ENCODE measurements around the gene GLT8D1. TPM values are rescaled to one million over a fixed set of nuclear protein-coding genes. Genes with fewer than 3 reads are reported as not detected.
A peak's percentile ranks its signal among the peaks of the same experiment; 100 is the strongest.

Gene GLT8D1
- total and polyA plus RNA-seq, 2 of the 13 experiments (the other 11 are each of a cell fraction or from before 2014, with no cell fraction given) = 110 to 121 TPM

DNA sequence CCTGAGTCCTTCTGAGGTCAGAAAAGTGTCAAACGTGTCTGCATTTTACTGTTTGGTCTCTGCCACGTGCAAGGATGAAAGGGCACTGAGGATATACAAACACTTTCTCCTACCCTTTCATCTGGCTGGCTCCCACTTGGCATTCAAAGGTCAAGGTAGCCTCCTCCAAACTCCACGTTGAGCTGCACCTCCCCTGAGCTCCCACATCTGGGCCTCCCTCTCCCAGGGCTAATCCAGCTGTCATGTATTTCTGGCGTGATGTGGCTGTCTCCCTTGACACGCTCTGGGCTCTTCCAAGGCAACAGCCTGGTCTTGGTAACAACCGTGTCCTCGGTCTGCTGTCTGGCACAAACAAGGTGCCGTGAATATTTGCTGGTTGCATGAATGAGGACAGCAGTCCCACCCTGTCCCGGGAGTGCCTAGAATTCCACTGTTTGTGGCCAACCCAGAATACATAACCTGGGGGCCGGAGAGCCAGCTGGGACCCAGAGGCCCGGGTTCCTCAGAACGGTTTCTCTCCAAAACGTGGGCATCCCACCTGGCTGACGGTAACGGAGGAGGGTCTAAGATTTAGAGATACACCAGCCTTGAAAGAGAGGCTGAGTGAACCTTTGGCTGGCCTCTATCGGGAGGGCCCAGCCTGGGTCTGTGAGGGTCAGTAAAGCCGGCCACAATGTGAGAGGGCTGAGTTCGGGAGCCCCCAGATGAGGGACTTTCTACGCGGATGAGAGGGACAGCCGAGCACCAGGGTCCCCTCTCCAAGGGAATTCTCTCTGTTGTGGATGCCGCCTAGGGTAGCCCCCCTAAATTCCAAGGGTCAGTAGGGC lies 767 bp downstream of the GLT8D1 start (continued):
- TF ChIP-seq, protein P1, sequence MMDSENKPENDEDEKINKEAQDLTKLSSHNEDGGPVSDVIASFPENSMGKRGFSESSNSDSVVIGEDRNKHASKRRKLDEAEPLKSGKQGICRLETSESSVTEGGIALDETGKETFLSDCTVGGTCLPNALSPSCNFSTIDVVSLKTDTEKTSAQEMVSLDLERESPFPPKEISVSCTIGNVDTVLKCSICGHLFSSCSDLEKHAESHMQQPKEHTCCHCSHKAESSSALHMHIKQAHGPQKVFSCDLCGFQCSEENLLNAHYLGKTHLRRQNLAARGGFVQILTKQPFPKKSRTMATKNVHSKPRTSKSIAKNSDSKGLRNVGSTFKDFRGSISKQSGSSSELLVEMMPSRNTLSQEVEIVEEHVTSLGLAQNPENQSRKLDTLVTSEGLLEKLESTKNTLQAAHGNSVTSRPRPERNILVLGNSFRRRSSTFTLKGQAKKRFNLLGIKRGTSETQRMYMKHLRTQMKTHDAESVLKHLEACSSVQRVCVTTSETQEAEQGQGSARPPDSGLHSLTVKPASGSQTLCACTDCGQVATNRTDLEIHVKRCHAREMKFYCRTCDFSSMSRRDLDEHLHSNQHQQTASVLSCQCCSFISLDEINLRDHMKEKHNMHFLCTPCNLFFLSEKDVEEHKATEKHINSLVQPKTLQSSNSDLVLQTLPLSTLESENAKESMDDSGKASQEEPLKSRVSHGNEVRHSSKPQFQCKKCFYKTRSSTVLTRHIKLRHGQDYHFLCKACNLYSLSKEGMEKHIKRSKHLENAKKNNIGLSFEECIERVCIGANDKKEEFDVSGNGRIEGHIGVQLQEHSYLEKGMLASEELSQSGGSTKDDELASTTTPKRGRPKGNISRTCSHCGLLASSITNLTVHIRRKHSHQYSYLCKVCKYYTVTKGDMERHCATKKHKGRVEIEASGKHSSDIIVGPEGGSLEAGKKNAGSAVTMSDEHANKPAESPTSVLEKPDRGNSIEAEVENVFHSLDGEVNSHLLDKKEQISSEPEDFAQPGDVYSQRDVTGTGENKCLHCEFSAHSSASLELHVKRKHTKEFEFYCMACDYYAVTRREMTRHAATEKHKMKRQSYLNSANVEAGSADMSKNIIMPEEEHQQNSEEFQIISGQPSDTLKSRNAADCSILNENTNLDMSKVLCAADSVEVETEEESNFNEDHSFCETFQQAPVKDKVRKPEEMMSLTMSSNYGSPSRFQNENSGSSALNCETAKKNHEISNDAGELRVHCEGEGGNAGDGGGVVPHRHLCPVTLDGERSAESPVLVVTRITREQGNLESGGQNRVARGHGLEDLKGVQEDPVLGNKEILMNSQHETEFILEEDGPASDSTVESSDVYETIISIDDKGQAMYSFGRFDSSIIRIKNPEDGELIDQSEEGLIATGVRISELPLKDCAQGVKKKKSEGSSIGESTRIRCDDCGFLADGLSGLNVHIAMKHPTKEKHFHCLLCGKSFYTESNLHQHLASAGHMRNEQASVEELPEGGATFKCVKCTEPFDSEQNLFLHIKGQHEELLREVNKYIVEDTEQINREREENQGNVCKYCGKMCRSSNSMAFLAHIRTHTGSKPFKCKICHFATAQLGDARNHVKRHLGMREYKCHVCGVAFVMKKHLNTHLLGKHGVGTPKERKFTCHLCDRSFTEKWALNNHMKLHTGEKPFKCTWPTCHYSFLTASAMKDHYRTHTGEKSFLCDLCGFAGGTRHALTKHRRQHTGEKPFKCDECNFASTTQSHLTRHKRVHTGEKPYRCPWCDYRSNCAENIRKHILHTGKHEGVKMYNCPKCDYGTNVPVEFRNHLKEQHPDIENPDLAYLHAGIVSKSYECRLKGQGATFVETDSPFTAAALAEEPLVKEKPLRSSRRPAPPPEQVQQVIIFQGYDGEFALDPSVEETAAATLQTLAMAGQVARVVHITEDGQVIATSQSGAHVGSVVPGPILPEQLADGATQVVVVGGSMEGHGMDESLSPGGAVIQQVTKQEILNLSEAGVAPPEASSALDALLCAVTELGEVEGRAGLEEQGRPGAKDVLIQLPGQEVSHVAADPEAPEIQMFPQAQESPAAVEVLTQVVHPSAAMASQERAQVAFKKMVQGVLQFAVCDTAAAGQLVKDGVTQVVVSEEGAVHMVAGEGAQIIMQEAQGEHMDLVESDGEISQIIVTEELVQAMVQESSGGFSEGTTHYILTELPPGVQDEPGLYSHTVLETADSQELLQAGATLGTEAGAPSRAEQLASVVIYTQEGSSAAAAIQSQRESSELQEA (CRISPR knock-in tag; IDR thresholded peaks at IDR 0.05; ENCODE audit: not compliant biosample characterization) = no peak
- TF ChIP-seq CEBPB (IDR thresholded peaks at IDR 0.05; ENCODE audit: borderline replicate concordance, low read depth, low read length) (no peak), ZHX1 (CRISPR knock-in tag; IDR thresholded peaks at IDR 0.05; ENCODE audit: low read depth) (peak; percentile 67), MIXL1 (CRISPR knock-in tag; IDR thresholded peaks at IDR 0.05) (peak; percentile 87), ZNF326 (CRISPR knock-in tag; IDR thresholded peaks at IDR 0.05; ENCODE audit: borderline replicate concordance) (no peak), ZNF205 (CRISPR knock-in tag; IDR thresholded peaks at IDR 0.05) (peak; percentile 65; the same call in 1 of the 2 replicates), ATRX (CRISPR knock-in tag; IDR thresholded peaks at IDR 0.05; ENCODE audit: borderline replicate concordance) (no peak), ARNT2 (CRISPR knock-in tag; IDR thresholded peaks at IDR 0.05; ENCODE audit: low read depth) (peak; percentile 24; the same call in 1 of the 2 replicates), RBM39 (IDR thresholded peaks at IDR 0.05; ENCODE audit: low read depth, low read length, poor library complexity, severe bottlenecking) (no peak), FOSL2 (CRISPR knock-in tag; IDR thresholded peaks at IDR 0.05) (peak; percentile 42; the same call in 1 of the 2 replicates), KLF15 (CRISPR knock-in tag; IDR thresholded peaks at IDR 0.05; ENCODE audit: borderline replicate concordance) (no peak)
- TF ChIP-seq, protein P2, sequence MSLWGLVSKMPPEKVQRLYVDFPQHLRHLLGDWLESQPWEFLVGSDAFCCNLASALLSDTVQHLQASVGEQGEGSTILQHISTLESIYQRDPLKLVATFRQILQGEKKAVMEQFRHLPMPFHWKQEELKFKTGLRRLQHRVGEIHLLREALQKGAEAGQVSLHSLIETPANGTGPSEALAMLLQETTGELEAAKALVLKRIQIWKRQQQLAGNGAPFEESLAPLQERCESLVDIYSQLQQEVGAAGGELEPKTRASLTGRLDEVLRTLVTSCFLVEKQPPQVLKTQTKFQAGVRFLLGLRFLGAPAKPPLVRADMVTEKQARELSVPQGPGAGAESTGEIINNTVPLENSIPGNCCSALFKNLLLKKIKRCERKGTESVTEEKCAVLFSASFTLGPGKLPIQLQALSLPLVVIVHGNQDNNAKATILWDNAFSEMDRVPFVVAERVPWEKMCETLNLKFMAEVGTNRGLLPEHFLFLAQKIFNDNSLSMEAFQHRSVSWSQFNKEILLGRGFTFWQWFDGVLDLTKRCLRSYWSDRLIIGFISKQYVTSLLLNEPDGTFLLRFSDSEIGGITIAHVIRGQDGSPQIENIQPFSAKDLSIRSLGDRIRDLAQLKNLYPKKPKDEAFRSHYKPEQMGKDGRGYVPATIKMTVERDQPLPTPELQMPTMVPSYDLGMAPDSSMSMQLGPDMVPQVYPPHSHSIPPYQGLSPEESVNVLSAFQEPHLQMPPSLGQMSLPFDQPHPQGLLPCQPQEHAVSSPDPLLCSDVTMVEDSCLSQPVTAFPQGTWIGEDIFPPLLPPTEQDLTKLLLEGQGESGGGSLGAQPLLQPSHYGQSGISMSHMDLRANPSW (CRISPR knock-in tag; IDR thresholded peaks at IDR 0.05; ENCODE audit: borderline replicate concordance) = no peak; the same call in 1 of the 2 replicates

All from HepG2 (cell line).